Fibroblast of lung (primary cell): Measurements from ENCODE around the gene BDH1.

Experiments
- EZH2 ChIP-seq: IDR thresholded peaks from 2 replicates; pipeline ENCODE4 v1.5.1; 2012; ENCODE audit warnings: low read length, control low read depth, mild to moderate bottlenecking; ENCODE audit errors: missing control alignments
- TF ChIP-seq, protein P1 (sequence below), 2 donors: IDR thresholded peaks in 1 of 2; conservative IDR thresholded peaks in 1 of 2; 1 replicate in 1 of 2; 2 replicates in 1 of 2; pipeline ENCODE4 v1.5.1; 2011 to 2012; ENCODE audit warnings: low read length in 2 of 2, control low read depth in 1 of 2, inconsistent platforms in 1 of 2, low read depth in 1 of 2, mild to moderate bottlenecking in 1 of 2

- TF ChIP-seq EZH2: no peak
- TF ChIP-seq, protein P1, sequence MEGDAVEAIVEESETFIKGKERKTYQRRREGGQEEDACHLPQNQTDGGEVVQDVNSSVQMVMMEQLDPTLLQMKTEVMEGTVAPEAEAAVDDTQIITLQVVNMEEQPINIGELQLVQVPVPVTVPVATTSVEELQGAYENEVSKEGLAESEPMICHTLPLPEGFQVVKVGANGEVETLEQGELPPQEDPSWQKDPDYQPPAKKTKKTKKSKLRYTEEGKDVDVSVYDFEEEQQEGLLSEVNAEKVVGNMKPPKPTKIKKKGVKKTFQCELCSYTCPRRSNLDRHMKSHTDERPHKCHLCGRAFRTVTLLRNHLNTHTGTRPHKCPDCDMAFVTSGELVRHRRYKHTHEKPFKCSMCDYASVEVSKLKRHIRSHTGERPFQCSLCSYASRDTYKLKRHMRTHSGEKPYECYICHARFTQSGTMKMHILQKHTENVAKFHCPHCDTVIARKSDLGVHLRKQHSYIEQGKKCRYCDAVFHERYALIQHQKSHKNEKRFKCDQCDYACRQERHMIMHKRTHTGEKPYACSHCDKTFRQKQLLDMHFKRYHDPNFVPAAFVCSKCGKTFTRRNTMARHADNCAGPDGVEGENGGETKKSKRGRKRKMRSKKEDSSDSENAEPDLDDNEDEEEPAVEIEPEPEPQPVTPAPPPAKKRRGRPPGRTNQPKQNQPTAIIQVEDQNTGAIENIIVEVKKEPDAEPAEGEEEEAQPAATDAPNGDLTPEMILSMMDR (conservative IDR thresholded peaks at IDR 0.05 in 1 of 2, IDR thresholded peaks at IDR 0.05 in 1 of 2; ENCODE audit: low read depth in 1 of 2, low read length in 2 of 2): no peak
Observed at GRCh38 chr3:197595470-197596185, 39.9 kb upstream of the BDH1 start.
